ENCODE measurements around the gene TMEM126B.

The TMEM126B gene

GRCh38 chr11:85672105-85672902 lies 43.9 kb downstream of the TMEM126B start:
- no peaks in the 10 kb centered on the region for H3K36me3 ChIP-seq (ENCODE audit: control insufficient read depth, insufficient read depth, low read length)
- no peak for TF ChIP-seq CTCF (IDR thresholded peaks at IDR 0.05; ENCODE audit: insufficient read depth, low read length, poor library complexity, severe bottlenecking)
- no peak for DNase-seq (ENCODE audit: extremely low read depth, insufficient read length)
- H3K27me3 ChIP-seq (replicated peaks; ENCODE audit: control insufficient read depth, insufficient read depth, low read length) = no peaks in the 10 kb centered on the region; the same call in 1 of the 2 replicates
- H3K4me3 ChIP-seq (replicated peaks; ENCODE audit: low read depth, low read length) = no peak overlapping the region

- TF ChIP-seq CTCF (IDR thresholded peaks at IDR 0.05; ENCODE audit: insufficient read depth, low read length, poor library complexity, severe bottlenecking) = no peak
- no peaks in the 10 kb centered on the region; the same call in 1 of the 2 replicates for H3K27me3 ChIP-seq (replicated peaks; ENCODE audit: control insufficient read depth, insufficient read depth, low read length)
Observed at GRCh38 chr11:85673393-85673792, 45.0 kb downstream of the TMEM126B start.

GRCh38 chr11:85679576-85679975 lies 51.2 kb downstream of the TMEM126B start:
- Histone ChIP-seq H3K4me3 (replicated peaks; ENCODE audit: low read depth, low read length) (no peak overlapping the region), H3K36me3 (ENCODE audit: control insufficient read depth, insufficient read depth, low read length) (no peaks in the 10 kb centered on the region), H3K27me3 (replicated peaks; ENCODE audit: control insufficient read depth, insufficient read depth, low read length) (no peaks in the 10 kb centered on the region)
- DNase-seq (ENCODE audit: extremely low read depth, insufficient read length) = no peak
- TF ChIP-seq CTCF (IDR thresholded peaks at IDR 0.05; ENCODE audit: insufficient read depth, low read length, poor library complexity, severe bottlenecking) = no peak

More at GRCh38 chr11:85673393-85673792, 45.0 kb downstream of the TMEM126B start:
- no peak for DNase-seq (ENCODE audit: extremely low read depth, insufficient read length)
- H3K4me3 ChIP-seq (replicated peaks; ENCODE audit: low read depth, low read length) = no peak overlapping the region
- no peaks in the 10 kb centered on the region for H3K36me3 ChIP-seq (ENCODE audit: control insufficient read depth, insufficient read depth, low read length)

- H3K27me3 ChIP-seq (replicated peaks; ENCODE audit: control insufficient read depth, insufficient read depth, low read length) = no peaks in the 10 kb centered on the region
- DNase-seq (ENCODE audit: extremely low read depth, insufficient read length) = no peak
- no peaks in the 10 kb centered on the region for H3K36me3 ChIP-seq (ENCODE audit: control insufficient read depth, insufficient read depth, low read length)
- TF ChIP-seq CTCF (IDR thresholded peaks at IDR 0.05; ENCODE audit: insufficient read depth, low read length, poor library complexity, severe bottlenecking) = no peak
- H3K4me3 ChIP-seq (replicated peaks; ENCODE audit: low read depth, low read length) = no peak overlapping the region
Observed at GRCh38 chr11:85680897-85681296, 52.5 kb downstream of the TMEM126B start.

- TF ChIP-seq CTCF (IDR thresholded peaks at IDR 0.05; ENCODE audit: insufficient read depth, low read length, poor library complexity, severe bottlenecking) = no peak
- no peaks in the 10 kb centered on the region for H3K27me3 ChIP-seq (replicated peaks; ENCODE audit: control insufficient read depth, insufficient read depth, low read length)
- H3K36me3 ChIP-seq (ENCODE audit: control insufficient read depth, insufficient read depth, low read length) = no peaks in the 10 kb centered on the region
- peak; percentile 32 for DNase-seq (ENCODE audit: extremely low read depth, insufficient read length)
- H3K4me3 ChIP-seq (replicated peaks; ENCODE audit: low read depth, low read length) = peak overlapping the region; percentile 65
Observed at GRCh38 chr11:85682330-85683305, 54.2 kb downstream of the TMEM126B start.

Measured in GM06990 (cell line).